ENCODE data around the gene ARMC3. TPM values are rescaled to one million over a fixed set of nuclear protein-coding genes. Genes with fewer than 3 reads are reported as not detected.

ARMC3 gene
- total RNA-seq, 1 experiment from 2014 or later: 0.32 TPM

- no peak for DNase-seq (ENCODE audit: low read depth, low spot score)
- in situ Hi-C loops (cut with HindIII; ENCODE audit: low pct_unique_long_range_greater_than_20kb, low sequenced_read_pairs): no loop called here
These were observed 87.3 kb downstream of the ARMC3 start for GRCh38 chr10:23015021-23015707.

GRCh38 chr10:23016636-23017035, 88.8 kb downstream of the ARMC3 start:
- peak; percentile 39 for DNase-seq (ENCODE audit: low read depth, low spot score)
- in situ Hi-C loops (cut with HindIII; ENCODE audit: low pct_unique_long_range_greater_than_20kb, low sequenced_read_pairs): no loop called here

DNA sequence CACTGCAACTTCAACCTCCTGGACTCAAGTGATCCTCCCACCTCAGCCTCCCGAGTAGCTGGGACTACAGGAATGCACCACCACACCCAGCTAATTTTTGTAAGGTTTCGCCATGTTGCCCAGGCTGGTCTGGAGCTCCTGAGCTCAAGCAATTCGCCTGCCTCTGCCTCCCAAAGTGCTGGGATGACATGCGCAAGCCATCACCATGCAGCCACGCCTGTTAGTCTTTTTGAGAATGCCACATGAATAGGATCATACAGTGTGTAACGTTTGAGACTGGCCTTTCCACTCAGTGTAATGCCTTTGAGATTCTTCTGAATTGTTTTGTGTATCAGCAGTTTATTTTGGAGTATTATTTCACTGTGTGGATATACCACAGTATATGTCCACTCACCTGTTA, 91.8 kb downstream of the ARMC3 start:
- DNase-seq (ENCODE audit: low read depth, low spot score): no peak
- in situ Hi-C loops (cut with HindIII; ENCODE audit: low pct_unique_long_range_greater_than_20kb, low sequenced_read_pairs): no loop called here

GRCh38 chr10:23021430-23021829, 93.6 kb downstream of the ARMC3 start:
- in situ Hi-C loops (cut with HindIII; ENCODE audit: low pct_unique_long_range_greater_than_20kb, low sequenced_read_pairs): no loop called here
- DNase-seq (ENCODE audit: low read depth, low spot score): no peak

GRCh38 chr10:23024002-23024401, 96.1 kb downstream of the ARMC3 start:
- DNase-seq (ENCODE audit: low read depth, low spot score): no peak
- in situ Hi-C loops (cut with HindIII; ENCODE audit: low pct_unique_long_range_greater_than_20kb, low sequenced_read_pairs): no loop called here

- in situ Hi-C loops (cut with HindIII; ENCODE audit: low pct_unique_long_range_greater_than_20kb, low sequenced_read_pairs): no loop called here
- no peak for DNase-seq (ENCODE audit: low read depth, low spot score)
These were observed 103.5 kb downstream of the ARMC3 start for GRCh38 chr10:23031318-23031717.

DNA sequence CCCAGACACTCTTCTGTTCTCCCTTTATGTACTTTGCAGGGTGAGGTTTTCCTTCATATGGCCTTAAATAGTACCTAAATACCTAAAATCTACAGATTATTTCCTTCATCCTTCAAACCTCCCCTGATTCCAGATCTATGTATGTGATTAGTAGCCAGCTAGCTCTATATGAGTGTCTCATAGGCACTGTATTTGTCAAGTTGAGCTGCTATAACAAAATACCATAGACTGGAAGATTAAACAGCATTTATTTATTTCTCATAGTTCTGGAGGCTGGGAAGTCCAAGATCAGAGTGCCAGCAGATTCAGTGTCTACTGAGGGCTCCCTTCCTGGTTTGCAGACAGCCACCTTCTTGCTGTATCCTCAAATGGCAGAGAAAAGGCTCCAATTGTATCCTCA, 106.9 kb downstream of the ARMC3 start:
- in situ Hi-C loops (cut with HindIII; ENCODE audit: low pct_unique_long_range_greater_than_20kb, low sequenced_read_pairs): no loop called here

DNA sequence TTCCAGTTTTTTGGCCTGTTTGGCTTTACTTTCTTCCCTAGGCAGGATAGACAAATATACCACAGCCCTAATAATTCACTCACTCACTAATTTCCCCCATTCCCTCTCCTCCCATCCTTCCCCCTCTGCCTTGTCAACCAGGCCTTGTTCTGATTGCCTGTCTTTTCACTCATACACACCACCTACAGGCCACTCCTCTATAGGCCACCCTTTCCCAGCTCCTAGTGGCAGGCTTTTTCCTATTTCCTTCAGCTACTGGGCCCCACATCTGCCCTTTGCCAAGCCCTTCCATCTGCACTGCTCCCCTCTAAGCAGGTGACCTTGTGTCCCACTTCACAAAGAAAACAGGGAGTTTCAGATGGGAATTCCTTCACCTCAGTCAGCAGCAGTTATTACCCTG, 107.7 kb downstream of the ARMC3 start:
- DNase-seq (ENCODE audit: low read depth, low spot score): peak; percentile 71
- in situ Hi-C loops (cut with HindIII; ENCODE audit: low pct_unique_long_range_greater_than_20kb, low sequenced_read_pairs): no loop called here

More for the DNA sequence above, 106.9 kb downstream of the ARMC3 start:
- DNase-seq (ENCODE audit: low read depth, low spot score): no peak

- DNase-seq (ENCODE audit: low read depth, low spot score): no peak
- in situ Hi-C loops (cut with HindIII; ENCODE audit: low pct_unique_long_range_greater_than_20kb, low sequenced_read_pairs): no loop called here
These were observed 109.3 kb downstream of the ARMC3 start for GRCh38 chr10:23037152-23037551.

DNA sequence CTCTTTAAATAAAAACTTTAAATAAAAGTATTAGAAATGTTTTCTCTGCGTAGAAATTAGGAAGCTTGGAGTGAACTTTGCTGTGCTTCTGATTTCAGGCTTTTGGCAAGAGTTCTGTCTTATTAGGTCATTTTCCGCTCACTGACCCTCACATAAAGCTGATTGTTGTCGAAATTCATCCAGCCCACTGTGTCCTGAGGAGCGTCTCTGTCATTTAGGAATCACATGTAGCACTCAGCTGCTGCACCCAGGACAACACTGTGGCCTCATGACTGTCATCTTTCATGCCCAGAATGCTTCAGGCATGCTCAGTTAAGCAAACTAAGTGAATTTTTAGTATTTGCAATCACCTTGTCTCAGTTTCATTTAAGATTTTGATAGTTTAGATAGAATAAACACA, 109.7 kb downstream of the ARMC3 start:
- in situ Hi-C loops (cut with HindIII; ENCODE audit: low pct_unique_long_range_greater_than_20kb, low sequenced_read_pairs): no loop called here
- DNase-seq (ENCODE audit: low read depth, low spot score): peak; percentile 95

- peak; percentile 10 for DNase-seq (ENCODE audit: low read depth, low spot score)
- in situ Hi-C loops (cut with HindIII; ENCODE audit: low pct_unique_long_range_greater_than_20kb, low sequenced_read_pairs): no loop called here
These were observed 110.3 kb downstream of the ARMC3 start for GRCh38 chr10:23038172-23038571.

- in situ Hi-C loops (cut with HindIII; ENCODE audit: low pct_unique_long_range_greater_than_20kb, low sequenced_read_pairs): no loop called here
- no peak for DNase-seq (ENCODE audit: low read depth, low spot score)
These were observed 112.1 kb downstream of the ARMC3 start for GRCh38 chr10:23040002-23040401.

GRCh38 chr10:23046027-23046426, 118.2 kb downstream of the ARMC3 start:
- no peak for DNase-seq (ENCODE audit: low read depth, low spot score)
- in situ Hi-C loops (cut with HindIII; ENCODE audit: low pct_unique_long_range_greater_than_20kb, low sequenced_read_pairs): no loop called here

DNA sequence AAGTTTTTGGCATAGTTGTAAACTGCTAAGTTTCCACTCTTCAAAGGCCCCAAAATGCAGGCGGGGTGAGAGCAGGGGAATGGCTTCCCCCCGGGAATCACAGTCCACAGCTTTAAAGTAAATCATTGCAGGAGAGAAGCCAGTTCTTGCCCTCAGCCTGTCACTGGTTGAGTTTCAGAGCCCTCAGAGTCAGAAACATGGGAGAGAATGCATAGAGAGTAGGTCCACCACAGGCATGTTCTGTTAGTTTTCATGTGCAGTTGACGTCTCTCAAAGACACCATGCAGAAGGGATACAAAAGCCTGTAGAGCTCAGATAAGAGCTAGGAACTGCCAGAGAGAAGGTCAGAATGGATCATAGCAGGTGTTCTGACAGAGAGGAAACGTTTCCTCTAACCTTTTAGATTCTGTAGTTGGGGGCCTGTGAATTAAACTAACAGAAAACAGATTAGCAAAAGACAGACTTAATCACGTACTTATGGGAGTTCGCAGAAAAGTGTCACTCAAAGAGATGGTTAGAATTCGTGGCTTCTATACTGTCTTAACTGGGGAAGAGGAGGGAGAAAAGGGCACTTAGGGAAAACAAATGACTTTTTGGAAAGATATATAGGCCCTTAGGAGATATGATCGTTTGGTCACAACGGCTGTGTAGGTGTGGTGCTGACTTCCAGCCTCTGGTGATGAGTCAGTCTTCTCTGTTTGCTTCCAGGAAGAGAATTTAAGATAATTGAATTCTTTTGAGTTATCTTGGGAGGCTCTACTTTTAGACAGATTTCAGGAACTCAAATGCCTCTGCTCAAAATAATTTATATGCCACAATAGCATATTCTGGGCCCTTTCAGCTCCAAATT, 119.6 kb downstream of the ARMC3 start:
- in situ Hi-C loops (cut with HindIII; ENCODE audit: low pct_unique_long_range_greater_than_20kb, low sequenced_read_pairs): no loop called here
- DNase-seq (ENCODE audit: low read depth, low spot score): no peak

- in situ Hi-C loops (cut with HindIII; ENCODE audit: low pct_unique_long_range_greater_than_20kb, low sequenced_read_pairs): no loop called here
- DNase-seq (ENCODE audit: low read depth, low spot score): no peak
These were observed 120.3 kb downstream of the ARMC3 start for GRCh38 chr10:23048191-23048590.

DNA sequence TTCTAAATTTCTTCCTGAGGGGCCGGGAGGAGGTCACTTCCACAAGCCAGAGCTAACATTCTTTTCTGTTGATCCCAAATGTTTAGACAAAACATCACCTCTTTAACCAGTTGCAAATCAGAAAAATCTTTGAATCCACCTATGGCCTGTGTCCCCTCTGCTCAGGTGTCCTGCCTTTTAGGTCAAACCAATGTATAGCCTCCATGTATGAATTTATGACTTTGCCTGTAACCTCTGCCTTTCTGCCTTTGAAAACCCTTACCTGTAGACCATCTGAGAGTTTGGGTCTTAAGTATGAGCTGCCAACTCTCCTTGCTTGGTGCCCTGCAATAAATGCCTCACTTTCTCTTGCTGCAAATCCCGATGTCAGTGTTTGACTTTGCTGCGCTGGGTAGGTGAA, 123.4 kb downstream of the ARMC3 start:
- in situ Hi-C loops (cut with HindIII; ENCODE audit: low pct_unique_long_range_greater_than_20kb, low sequenced_read_pairs): no loop called here
- no peak for DNase-seq (ENCODE audit: low read depth, low spot score)

DNA sequence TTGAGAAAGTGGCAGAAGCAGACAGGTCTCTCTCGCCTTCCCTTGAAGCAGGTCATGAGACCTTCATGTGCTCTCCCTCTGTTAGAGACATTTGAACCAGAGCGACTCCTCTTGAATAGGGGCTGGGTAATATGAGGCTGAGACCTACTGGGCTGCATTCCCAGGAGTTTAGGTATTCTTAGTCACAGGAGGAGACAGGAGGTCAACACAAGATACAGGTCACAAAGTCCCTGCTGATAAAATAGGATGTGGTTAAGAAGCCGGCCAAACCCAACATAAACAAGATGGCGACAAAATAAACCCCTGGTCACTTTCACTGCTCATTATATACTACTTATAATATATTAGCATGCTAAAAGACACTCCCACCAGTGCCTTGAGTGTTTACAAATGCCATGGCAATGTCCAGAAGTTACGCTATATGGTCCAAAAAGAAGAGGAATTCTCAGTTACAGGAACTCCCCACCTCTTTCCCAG, 124.0 kb downstream of the ARMC3 start:
- in situ Hi-C loops (cut with HindIII; ENCODE audit: low pct_unique_long_range_greater_than_20kb, low sequenced_read_pairs): no loop called here
- no peak for DNase-seq (ENCODE audit: low read depth, low spot score)

GRCh38 chr10:23053036-23053435, 125.2 kb downstream of the ARMC3 start:
- in situ Hi-C loops (cut with HindIII; ENCODE audit: low pct_unique_long_range_greater_than_20kb, low sequenced_read_pairs): no loop called here

More at GRCh38 chr10:23053036-23053435, 125.2 kb downstream of the ARMC3 start:
- DNase-seq (ENCODE audit: low read depth, low spot score): peak; percentile 62
